Islet of Langerhans (tissue), 1 donor: Measurements from ENCODE around the gene RASSF3.

Experiments used
- FAIRE-seq: peaks from one replicate; lab custom pipeline; 2011; peaks lifted over from hg19 to GRCh38; lab: Jason Lieb, UNC

RASSF3 gene

DNA sequence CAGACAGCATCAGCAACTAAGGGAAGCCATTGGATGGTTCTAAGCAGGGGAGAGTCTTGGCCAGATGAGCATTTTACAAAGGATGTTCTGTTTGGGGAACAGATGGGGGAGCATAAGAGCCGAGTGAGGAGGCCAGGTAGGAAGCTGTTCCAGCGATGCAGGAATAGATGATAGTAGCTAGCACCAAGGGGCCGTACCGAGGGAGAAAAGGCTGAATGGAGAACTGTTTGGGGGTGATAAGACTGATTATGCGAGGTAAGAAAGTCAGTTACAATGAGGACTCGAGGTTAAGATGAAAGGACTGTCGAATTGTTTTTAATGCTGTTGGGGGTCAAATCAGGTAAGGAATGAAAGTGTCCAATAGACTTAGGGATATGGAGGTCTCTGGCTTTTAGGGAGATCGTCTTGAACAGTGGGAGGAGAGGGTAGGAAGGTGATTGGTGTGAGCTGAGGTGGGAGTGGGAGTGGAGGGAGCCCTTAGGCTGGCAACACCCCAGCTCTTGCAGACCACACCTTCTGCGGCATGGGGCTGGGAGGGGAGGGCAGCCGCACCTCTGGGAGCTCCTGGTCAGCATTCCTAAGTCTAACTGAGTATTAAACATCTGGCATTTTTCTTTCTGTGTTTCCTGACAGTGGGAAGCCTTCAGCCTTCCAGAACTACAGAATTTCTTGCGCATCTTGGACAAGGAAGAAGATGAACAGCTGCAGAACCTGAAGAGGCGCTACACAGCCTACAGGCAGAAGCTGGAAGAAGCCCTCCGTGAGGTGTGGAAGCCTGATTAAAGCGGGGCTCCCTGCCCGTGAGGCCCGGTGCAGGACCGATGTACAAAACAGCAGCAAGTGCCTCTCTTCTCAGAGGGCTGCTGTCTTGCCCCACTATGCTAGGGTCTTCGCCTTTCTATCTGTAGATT is 84.1 kb downstream of the RASSF3 start:
- no peak for FAIRE-seq

DNA sequence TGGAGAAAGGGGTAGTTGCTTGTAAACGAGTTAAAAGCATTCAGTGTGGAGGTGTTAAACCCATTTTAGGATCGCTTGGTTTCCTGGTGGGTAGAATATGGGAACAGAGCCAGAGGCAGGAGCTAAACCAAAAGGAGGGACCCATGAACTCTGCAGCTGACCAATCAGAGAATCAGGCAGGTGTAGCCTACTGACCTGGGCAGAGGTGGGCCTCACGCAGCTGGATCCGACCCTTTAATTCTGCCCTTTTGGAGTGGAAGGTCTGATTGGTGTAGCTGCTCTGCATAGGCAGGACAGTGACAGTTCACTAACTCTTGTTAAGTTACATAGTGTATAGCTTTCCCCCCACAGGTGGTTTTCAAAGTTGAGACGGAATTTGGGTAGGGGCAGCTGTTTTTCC is 85.3 kb downstream of the RASSF3 start:
- FAIRE-seq, result no peak

DNA sequence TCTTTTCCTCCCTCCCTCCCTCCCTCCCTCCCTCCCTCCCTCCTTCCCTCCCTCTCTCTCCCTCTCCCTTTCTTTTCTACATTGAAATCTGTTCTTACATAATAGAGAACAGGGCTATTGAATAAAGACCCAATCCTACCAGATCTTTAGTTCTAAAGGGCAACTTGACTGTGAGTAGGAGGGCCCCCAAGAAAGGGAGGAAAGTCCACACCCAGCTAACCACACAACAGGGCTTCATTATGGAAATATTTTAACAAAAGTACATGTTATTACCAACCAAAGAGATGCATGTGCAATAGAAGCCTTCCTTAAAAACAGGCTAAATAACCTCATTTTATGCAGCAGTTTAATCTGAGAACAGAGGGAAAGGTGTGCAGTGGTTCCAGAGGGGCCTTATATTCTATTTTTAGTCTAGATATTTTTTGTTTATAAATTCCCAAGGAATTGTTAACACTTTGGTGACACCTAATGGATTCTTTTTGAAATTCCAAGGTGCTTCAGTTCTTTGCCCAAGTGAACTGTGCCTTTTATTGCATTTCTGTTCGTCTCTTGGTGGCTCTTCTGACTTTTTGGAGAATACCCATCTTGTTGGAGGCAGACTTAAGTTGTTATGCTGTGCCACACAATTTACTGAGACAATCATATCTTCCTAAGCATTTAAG is 85.9 kb downstream of the RASSF3 start:
- FAIRE-seq, result peak; percentile 65

DNA sequence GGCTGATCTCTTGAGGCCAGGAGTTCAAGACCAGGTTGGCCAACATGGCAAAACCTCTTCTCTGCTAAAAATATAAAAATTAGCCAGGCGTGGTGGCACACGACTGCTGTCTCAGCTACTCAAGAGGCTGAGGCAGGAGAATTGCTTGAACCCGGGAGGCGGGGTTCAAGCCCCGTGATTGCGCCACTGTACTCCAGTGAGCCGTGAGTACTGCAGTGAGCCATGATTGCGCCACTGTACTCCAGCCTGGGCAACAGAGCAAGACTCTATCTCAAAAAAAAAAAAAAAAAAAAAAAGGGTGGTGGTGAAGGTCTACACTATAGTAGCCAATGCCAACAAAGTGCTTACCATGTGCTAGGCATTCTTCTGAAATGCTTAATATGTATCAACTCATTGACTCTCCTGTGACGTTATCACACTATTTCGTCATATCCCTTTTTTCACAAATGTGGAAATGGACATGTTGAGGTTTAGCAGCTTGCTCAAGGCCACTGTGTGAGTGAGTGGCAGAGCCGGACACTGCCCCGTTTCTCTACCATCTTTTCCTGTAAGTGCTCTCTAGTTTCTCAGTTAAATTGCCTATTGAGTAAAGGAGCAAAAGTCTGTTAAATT is 89.3 kb downstream of the RASSF3 start:
- FAIRE-seq, result no peak

DNA sequence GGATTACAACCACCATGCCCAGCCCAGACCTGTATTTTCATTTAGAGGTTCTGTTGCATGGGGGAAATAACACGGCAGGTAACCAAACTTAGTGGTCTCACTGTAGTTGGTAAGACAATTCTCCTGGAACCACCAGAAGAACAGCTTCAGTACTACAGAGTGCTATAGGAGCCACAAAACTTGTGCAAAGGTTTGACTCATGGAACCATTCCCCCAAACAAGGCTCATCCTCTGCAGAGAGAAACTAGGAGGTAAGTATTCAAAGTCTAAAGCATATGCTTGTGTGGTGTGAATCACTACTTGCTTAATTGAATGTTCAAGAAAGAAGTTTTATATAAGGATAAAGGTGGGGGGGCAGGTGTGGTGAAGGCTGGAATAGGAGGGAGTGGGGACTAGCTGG is 90.2 kb downstream of the RASSF3 start:
- FAIRE-seq, result no peak

DNA sequence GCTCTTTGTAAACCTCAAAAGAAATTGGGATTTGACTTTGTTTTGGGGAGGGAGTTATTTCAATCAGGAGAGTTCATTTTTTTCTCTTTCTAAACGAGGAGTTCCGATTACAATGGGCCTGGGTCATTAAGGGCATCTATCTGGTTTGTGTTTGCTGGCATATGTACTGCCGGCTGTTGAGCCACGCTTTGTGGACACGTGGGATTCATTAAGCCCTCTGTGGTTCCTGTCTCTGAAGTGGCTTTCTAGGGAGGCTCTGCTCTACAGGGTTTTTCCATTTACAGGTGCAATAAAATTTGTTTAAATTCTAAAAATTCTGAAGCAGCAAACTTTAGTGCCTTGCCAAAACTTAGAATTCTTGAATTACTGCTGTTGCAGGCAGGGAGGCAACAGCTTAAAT is 91.0 kb downstream of the RASSF3 start:
- FAIRE-seq, result no peak

DNA sequence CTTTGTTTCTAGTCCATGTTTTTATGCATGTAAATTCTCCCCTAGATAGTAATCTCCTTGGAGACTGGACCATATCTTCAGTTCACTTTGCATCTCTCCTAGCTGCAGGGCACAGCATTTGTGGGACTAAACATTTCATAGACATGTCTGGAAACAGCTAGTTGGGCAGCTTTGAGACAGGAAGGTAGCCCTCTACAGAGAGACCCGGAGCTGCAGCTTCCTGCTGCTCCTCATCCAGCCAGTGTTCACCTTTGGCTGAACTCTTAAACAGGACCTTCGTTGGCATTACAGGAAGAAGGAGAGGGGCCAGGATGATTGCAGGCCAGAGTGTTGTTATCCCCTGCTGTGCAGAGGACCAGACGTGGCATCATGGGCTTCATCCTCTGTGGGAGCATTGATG is 96.0 kb downstream of the RASSF3 start:
- FAIRE-seq, result no peak

DNA sequence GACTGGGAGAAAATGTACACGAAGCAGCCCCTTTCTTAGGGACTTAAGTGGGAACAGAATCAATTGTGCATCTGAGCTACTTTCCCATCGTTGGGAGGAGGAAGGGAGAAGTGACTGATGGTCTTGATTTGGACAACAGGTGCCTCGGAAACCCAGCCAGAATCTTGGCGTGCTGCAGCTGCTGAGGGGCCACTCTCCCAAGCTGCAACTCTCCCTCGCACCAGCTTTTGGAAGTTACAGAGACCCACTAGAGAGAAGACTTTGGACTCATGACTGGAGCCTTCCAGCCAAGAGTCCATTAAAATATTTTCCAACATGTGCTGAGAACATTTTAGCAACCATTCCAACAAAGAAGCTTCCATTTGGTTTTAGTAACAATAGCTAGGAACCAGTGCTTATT is 96.6 kb downstream of the RASSF3 start:
- no peak for FAIRE-seq

DNA sequence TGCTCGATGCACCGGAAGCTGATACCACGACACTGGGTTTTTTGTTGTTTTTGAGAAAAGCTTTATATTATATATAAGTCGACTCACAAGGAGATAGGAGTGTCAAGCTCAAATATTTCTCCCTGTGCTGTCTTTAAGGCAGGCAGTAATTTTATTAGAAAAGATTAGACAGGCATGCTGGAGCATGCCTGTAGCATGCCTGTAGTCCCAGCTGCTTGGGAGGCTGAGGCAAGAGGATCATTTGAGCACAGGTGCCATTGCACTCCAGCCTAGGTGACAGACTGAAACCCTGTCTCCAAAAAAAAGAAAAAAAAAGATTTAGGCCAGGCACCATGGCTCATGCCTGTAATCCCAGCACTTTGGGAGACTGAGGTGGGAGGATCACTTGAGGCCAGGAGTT is 97.1 kb downstream of the RASSF3 start:
- FAIRE-seq, result no peak

DNA sequence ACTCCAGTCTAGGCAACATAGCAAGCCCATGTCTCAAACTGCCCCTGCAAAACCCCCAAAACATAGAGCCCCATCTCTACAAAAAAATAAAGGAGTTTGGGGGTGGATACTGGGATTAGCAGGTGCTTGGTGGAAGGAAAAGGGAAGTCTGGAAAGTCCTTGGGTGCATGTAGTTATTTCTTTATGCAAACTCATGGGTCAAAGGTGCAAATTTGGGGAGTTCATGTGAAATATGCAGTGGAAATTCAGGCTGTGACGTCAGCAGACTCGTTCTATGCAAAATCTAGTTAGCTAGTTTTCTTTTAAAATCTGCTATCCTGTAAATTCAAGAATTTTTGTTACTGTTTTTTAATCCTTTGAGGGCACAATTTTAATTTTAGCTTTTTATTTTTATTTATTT is 97.6 kb downstream of the RASSF3 start:
- no peak for FAIRE-seq

DNA sequence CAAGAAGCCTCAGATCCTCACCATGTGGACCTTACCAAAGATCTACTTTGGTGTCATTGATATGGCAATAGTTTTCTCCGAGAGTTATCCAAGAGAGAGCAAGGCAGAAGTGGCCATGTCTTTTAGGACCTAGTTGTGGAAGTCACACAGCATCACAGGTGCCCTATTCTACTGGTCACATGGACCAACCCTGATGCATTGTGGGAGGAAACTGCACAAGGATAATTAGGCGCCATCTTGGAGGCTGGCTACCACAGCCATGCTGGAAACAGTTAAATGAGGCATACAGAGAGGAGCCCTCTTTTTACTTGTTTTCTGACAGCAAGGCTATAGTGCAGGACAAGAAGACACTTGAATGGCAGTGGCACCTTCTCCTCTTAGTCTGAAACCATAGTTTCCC is 99.1 kb downstream of the RASSF3 start:
- no peak for FAIRE-seq

DNA sequence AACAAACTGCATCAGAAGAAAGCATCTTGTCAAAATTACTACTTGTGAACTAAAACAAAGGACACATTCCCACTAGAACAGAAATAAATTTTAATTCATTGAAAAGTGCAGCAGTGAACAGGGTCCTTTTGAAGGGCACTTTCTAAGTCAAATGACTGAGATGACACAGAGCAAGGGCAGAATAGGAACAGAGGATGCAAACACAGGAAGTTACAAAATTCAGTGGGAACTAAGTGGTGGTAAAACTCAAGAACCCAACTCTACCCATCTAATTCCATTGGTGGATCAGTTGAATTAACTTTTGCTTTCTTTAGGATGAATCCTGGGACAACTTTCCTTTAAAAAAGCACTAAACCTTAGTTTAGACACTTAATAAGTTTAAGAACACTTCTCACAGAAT is 103.1 kb downstream of the RASSF3 start:
- no peak for FAIRE-seq

DNA sequence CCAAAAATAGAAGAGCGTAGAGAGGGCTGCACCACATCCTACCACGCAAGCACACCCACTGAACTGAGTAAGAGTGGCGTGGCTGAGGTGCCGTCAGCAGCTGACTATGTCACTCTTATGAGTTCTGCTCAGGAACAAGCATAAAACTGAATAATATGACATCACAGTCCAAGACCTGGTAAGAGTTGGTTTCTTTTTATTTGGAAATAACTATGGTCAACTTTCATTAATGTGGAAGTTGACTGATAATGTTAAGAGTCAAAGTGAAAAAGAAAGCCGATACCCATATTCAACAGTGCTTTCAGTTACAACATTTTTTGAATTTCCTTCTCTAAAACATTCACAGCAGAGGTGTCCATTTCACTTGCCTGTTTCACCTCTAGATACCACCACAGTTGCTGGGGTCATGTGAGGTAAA is 104.3 kb downstream of the RASSF3 start:
- FAIRE-seq, result no peak

DNA sequence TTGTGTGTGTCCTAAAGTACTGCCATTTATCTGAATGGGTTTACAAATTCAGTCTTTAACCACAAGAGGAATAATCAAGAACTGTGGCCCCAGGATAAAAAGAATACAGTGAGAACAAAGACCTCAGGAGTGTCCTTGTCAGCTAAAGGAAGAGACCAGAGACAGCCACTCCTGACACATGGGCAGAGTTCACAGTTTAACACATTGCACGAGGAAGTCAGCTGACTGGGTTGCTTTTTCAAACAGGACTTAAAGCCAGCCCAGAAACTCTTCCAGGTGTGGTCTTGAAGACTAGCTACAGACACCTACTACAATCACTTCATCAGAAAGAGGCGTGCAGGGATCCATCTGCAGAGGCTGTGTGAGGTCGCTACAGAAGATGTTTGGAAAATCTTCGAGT is 106.1 kb downstream of the RASSF3 start:
- no peak for FAIRE-seq

DNA sequence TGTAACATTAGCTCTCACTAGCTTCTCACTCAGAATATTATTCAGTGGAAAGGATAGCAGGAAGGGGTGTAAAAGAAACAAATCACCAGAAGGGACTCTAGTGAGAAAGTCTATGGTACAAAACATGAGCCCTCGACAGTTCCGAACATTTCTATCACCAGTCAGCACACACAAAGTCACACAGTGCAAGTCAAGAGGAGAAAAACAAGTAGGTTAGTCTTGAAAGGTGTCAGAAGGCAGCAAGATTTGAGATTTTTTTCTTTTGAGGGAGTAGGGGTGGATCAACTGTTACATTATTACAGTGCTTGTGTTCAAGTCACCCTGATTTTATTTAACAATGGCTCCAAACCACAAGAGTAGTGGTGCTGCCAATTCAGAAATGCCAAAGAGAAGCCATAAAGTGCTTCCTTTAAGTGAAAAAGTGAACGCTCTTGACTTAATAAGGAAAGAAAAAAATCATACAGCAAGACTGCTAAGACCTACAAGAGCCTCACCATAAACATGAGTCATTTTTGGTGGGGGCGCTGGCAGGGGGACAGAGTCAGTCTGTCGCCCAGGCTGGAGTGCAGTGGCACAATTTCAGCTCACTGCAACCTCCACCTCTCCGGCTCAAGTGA is 106.7 kb downstream of the RASSF3 start:
- no peak for FAIRE-seq

DNA sequence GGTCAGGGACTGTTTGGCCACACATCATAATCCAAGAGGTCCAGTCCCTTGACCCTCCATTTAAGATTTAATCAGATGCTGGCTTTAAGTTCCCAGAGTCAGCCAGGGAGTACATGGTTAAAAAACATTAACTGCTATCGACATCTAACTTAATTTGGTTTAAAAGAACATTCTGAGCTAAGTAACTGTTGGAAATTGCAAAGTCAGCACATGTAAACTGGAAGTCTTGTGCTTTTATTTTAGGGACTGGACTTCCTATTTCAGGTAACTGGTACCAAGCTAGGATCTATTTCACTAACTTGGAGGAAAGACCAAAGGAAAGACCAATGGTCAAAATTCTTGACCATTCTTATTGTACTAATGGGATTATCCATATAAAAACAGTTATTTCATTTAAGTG is 108.4 kb downstream of the RASSF3 start:
- FAIRE-seq, result no peak

DNA sequence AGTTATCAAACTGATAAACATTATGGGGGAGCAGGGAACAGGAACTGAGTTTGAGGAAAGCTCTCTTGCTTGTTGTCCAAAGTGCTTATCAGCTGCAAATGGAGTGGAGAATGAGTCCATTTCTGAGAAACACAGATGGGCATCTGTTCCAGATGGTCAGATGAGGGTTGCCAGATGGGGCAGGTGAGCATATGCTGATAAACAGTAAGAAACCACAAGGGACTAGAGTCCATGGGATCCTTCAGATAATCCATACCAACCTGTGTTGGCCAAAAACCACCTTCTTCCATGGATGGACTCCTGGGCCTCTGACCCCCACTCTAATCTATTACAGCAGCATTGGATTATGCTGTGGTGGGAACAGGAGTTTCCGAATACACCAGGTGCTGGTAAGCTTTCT is 110.6 kb downstream of the RASSF3 start:
- FAIRE-seq, result no peak

DNA sequence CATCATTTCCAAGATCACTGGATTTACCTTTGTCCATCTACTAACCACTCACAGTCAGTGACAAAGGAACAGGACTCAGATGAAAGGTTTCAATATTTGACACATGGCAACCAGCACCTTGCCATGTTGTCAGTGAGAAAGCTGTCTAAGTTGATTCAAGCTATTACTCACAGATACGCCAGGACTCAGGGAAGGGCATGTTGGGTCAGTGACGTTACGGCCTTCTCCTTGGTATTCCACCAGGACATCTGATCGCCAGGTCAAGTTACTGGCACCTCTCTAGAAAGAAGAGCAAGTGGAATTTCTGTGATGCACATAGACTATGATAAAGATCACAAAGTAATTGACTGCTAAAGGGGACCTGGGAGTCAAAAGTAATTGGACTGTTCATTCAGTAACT is 112.5 kb downstream of the RASSF3 start:
- no peak for FAIRE-seq

DNA sequence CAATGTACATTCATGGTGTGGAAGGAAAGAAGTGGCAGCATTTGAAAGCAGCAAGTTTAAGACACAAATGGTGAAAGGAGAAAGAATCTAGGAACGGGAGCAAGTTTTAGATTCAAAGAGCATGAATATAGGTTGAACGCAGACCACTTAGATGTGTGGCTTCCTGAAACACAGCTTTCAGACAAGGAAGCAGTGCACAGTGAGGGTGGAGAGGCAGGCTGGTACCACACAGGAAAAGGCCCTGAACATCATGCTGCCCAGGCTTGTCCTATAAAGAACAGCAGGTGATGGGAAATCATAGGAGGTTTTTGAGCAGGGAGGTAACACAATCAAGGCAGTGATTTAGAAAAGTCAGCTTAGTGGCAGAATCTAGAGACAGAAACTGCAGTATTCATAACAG is 113.3 kb downstream of the RASSF3 start:
- no peak for FAIRE-seq

DNA sequence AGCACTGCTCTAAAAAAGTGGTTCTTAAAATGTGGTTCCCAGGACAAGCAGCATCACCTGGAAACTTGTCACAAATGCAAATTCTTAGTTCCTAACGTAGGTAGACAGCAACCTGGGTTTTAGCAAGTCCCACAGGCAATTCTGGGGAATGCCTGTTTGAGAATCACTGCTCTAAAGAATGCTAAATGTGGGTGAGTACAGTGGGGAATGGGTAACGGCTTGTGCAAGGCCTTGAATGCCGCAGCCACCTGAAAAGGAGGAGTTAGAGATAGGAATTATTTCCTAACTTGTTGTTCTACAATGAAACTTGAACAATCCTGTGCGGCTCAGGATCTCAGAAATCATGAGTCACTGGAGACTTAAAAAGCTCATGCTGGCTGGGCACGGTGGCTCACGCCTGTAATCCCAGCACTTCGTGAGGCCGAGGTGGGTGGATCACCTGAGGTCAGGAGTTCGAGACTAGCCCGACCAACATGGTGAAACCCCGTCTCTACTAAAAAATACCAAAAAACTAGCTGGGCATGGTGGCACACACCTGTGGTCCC is 114.0 kb downstream of the RASSF3 start:
- FAIRE-seq, result no peak

DNA sequence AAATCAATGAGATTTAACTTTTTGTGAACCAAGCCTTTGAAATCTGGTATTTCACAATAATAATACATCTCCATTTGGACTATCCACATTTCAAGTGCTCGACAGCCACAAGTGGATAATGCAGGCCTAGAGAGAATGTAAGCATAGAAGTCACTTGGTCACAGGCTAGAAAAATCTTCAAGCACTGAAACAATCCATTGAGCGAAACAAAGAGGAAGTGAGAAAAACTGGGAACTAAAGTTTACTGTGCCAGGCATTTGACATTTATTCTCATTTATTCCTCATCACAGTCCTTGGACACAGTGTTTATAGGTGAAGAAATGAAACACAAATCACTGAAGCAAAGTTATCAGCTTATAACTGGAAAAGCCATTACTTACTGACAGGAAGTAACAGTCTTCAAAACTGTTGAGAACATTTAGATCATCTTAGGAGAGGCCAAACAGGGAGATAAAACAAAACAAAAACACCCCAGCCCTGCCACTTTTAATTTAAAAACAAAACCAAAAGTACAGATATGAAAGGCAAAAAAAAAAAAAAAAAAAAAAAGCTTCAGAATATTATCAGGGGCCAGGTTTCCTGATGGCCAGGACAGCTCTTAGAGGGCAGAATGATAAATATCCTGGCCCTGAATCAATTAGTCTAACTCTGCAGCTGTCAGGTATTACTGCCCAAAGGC is 119.8 kb downstream of the RASSF3 start:
- FAIRE-seq, result no peak

DNA sequence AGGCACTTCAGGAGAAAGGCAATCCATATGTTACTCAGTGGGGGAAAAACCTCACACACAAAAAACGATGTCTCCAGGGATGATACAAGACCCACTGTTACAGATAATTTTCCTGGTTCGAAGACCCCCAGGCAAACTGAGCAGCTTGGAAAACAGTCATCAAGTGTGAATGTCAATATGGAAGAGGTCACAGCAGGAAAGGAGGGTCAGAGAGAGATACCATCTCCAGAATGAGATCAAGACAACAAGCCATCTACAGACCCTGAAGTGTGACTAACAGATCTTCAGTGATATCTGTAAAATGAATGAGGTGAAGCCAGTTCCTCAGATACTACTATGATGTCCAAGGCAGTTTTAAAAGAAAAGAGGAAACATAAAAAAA is 120.3 kb downstream of the RASSF3 start:
- no peak for FAIRE-seq
